HUES6 (cell line): Measurements from ENCODE around the gene IL3.

Experiments
- H3K27ac ChIP-seq: 2 replicates; pipeline ENCODE4 v1.7.0; 2013; ENCODE audit warnings: low read depth, mild to moderate bottlenecking, low read length, inconsistent platforms
- H3K27me3 ChIP-seq: 2 replicates; pipeline ENCODE4 v1.6.1; 2013; ENCODE audit warnings: low read length; ENCODE audit not compliant: control insufficient read depth, insufficient read depth
- H3K36me3 ChIP-seq: 2 replicates; pipeline ENCODE4 v1.6.1; 2013; ENCODE audit warnings: low read length; ENCODE audit not compliant: control insufficient read depth, insufficient read depth
- H3K4me1 ChIP-seq: 2 replicates; pipeline ENCODE4 v1.6.1; 2013; ENCODE audit warnings: low read length; ENCODE audit not compliant: control insufficient read depth, insufficient read depth
- H3K4me3 ChIP-seq: 2 replicates; pipeline ENCODE4 v1.5.1; 2013; ENCODE audit warnings: low read depth, low read length
- H3K9ac ChIP-seq: one replicate; pipeline ENCODE4 v1.6.1; 2013; ENCODE audit warnings: mild to moderate bottlenecking, low read length
- H3K9me3 ChIP-seq: 2 replicates; pipeline ENCODE4 v1.6.1; 2013; ENCODE audit warnings: low read depth, low read length; ENCODE audit not compliant: control insufficient read depth, insufficient read depth

Gene IL3

DNA sequence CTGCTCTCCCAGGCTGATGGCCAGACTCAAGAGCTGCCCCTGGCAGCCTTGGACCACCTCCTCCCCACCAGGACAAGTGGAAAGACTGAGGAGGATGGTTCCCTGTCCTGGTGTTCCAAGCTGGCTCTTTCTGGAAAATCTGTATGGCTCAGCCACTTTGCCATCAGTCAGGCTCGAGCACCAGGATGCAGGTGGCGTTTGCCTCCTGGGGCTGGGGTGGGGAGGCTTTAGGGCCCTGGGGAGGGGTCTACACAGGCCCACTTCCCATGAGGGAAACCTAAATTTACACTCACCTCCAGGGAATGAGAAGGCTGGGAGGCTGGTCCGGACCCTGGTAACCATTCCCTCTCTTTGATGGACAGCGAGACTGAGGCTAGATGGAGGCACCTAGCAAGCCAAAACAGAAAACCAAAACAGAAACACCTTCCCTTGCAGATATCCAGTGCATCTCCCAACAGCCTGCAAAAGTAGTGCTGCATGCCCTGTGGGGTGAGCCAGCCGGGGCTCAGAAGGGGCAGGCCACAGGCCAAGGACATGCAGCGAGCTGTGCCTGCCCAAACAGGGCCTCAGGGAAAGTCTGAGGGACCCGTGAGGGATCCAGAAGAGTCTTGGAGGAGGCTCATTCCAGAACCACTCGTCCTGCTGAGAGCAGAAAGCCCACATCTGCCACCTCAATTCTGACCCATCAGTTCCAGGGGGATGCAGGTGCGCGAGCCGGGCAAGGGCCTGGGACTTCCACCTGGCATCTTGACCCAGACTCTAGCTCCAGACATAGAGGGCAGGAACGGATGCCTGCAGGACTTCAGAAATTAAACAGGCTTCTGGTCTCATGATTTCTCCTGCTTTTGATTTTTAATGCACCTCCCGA is 7.7 kb downstream of the IL3 start:
- Histone ChIP-seq H3K4me1 (no peaks in the 10 kb centered on the region), H3K27ac (no peak overlapping the region), H3K27me3 (no peaks in the 10 kb centered on the region), H3K36me3 (no peaks in the 10 kb centered on the region), H3K9ac (no peak overlapping the region), H3K4me3 (no peak overlapping the region), H3K9me3 (no peaks in the 10 kb centered on the region)

DNA sequence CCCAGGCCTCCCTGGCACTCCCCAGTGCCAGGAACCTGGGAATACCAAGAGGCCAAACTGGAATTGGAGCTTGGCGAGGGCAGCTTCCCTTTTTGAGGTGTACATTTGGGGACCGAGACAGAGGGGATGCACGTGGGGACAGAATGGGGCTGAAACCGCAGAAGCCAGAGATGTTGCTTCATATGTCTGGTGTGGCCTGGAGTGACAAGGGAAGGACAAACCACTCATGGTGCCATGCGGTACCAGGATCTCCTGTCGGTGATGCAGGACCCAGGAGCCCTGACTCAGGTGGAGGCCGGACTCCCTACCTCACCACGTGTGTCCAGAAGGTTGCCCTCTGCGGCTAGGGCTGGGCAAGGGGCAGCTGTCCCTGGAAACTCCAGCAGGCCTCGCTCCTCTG is 9.1 kb downstream of the IL3 start:
- H3K9ac ChIP-seq = no peak overlapping the region
- H3K27me3 ChIP-seq = no peaks in the 10 kb centered on the region

DNA sequence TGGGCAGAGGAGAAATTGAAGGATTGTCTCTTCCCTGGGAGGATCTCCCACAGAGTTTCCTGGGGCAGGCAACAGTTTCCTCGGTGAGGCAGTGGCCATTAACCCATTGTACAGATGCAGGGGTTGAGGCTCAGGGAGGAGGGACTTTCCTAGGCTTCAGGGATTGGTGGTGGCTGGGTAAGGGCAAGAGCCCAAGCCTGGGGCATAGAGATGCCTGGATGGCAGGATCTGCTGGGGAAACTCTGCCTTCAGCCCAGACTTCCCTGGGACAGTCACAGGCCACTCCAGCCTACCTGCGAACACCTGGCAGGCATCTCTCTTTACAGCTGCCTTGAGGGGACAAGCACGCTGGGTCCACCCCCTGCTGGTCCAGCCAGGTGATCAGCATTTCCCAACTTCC is 9.5 kb downstream of the IL3 start:
- H3K9ac ChIP-seq = no peak overlapping the region
- H3K9me3 ChIP-seq = no peaks in the 10 kb centered on the region
- no peak overlapping the region for H3K27ac ChIP-seq
- no peak overlapping the region for H3K4me3 ChIP-seq
- H3K36me3 ChIP-seq = no peaks in the 10 kb centered on the region
- H3K27me3 ChIP-seq = no peaks in the 10 kb centered on the region
- H3K4me1 ChIP-seq = no peaks in the 10 kb centered on the region; the same call in 1 of the 2 replicates

More for the DNA sequence above, 9.1 kb downstream of the IL3 start:
- H3K9me3 ChIP-seq = no peaks in the 10 kb centered on the region
- H3K36me3 ChIP-seq = no peaks in the 10 kb centered on the region
- H3K4me1 ChIP-seq = no peaks in the 10 kb centered on the region; the same call in 1 of the 2 replicates
- H3K27ac ChIP-seq = no peak overlapping the region
- H3K4me3 ChIP-seq = no peak overlapping the region

DNA sequence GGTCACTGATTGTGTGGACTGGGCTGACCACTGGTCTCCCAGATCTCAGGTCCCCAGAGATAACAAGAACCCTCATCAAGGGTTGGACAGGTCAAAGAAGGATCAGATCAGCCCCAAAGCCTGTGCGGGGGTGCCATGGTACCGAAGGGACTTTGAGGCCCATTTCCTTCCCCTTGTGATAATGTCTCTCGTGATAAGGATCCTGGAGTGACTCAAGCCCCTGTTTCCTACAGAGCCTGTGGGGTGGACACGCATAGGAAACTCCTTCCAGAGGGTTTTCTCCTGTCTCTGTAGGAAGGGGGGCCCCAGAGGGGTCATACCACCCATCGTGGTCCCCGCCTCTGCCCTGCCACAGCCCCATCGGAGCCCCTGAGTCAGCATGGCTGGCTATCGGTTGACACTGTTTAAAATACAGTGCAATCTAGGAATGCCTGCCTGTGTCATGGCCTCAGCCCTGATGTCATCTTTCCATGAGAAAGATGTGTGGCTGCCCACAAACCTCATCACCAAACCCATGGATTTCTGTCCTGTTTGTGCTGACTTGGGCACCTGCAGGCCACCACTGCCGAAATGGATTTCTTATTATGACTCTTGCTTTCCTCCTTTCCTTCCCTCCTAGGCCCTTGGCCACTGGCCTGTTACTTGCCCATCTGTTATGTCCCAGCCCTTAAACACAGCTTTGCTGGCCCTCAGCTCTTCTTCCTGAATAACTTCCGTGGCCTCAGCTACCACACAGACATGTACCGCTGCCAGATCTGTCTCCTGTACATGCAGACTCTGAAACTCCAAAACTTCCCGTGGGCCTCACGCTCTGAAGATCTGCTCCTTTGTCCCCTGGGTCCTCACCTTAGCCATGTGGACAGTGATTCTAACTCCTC is 10.2 kb downstream of the IL3 start:
- H3K27ac ChIP-seq = no peak overlapping the region
- no peak overlapping the region for H3K4me3 ChIP-seq
- no peaks in the 10 kb centered on the region for H3K27me3 ChIP-seq
- no peaks in the 10 kb centered on the region for H3K9me3 ChIP-seq
- H3K36me3 ChIP-seq = no peaks in the 10 kb centered on the region
- no peaks in the 10 kb centered on the region; the same call in 1 of the 2 replicates for H3K4me1 ChIP-seq
- no peak overlapping the region for H3K9ac ChIP-seq

DNA sequence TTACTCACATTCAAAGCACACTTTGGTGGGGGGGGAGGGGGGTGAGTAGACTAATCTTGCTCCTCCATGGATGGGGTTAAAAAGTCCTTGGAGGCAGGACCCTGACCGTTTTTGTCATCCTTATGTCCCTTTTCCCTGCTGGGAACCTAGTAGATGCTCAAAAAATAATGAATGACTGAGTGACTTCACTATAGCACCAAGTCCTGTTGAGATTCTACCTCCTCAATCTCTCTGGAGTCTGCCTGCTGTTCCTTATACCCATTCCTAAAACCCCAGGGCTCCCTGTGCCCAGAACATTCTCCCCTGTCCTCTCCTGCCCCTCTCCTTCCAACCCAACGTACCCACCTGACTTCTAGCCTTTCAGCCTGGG is 10.9 kb downstream of the IL3 start:
- Histone ChIP-seq H3K9me3 (no peaks in the 10 kb centered on the region), H3K9ac (no peak overlapping the region), H3K36me3 (no peaks in the 10 kb centered on the region), H3K4me1 (no peaks in the 10 kb centered on the region; the same call in 1 of the 2 replicates), H3K4me3 (no peak overlapping the region), H3K27ac (no peak overlapping the region), H3K27me3 (no peaks in the 10 kb centered on the region)

DNA sequence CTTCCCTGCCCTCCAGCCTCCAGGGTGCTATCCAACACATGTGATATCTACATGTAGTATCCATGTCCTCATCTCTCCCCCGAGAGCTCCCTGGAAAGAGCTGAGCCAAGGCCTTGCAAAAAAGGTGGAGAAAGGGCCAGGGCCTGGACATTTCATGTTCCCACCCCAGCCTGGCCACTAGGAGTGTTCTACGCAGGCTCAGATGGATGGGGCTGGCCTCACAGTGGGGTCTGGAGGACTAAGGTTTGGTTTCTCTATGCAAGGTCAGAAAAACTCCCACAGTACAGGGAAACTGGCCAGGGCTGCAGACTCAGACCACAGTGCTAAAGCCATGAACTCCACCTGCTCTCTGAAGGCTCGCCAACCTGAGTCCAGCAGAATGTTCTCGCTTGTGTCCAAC is 11.6 kb downstream of the IL3 start:
- Histone ChIP-seq H3K4me1 (no peaks in the 10 kb centered on the region; the same call in 1 of the 2 replicates), H3K4me3 (no peak overlapping the region), H3K36me3 (no peaks in the 10 kb centered on the region), H3K27ac (no peak overlapping the region), H3K9ac (no peak overlapping the region), H3K9me3 (no peaks in the 10 kb centered on the region), H3K27me3 (no peaks in the 10 kb centered on the region)

DNA sequence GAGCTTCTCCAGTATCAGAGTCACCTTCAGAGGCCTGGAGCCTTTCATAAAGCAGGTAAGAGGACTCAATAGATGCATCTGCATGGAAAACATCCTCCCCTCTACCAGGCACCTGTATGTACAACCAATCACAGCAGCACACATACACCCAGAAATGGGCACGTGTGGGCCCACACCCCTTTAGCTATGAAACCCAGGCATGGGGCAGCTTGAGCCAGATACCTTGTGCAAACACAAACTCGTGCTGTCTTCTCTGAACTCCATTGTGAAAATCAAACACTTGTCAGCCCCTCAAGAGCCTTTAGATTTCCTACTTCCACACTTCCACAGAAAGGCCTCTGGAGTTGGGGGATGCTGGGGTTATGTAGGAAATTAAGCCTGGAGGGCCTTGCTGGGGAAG is 12.1 kb downstream of the IL3 start:
- no peak overlapping the region for H3K9ac ChIP-seq
- no peak overlapping the region for H3K27ac ChIP-seq
- no peaks in the 10 kb centered on the region; the same call in 1 of the 2 replicates for H3K4me1 ChIP-seq
- H3K36me3 ChIP-seq = no peaks in the 10 kb centered on the region
- no peak overlapping the region for H3K4me3 ChIP-seq
- no peaks in the 10 kb centered on the region for H3K27me3 ChIP-seq
- no peaks in the 10 kb centered on the region for H3K9me3 ChIP-seq

DNA sequence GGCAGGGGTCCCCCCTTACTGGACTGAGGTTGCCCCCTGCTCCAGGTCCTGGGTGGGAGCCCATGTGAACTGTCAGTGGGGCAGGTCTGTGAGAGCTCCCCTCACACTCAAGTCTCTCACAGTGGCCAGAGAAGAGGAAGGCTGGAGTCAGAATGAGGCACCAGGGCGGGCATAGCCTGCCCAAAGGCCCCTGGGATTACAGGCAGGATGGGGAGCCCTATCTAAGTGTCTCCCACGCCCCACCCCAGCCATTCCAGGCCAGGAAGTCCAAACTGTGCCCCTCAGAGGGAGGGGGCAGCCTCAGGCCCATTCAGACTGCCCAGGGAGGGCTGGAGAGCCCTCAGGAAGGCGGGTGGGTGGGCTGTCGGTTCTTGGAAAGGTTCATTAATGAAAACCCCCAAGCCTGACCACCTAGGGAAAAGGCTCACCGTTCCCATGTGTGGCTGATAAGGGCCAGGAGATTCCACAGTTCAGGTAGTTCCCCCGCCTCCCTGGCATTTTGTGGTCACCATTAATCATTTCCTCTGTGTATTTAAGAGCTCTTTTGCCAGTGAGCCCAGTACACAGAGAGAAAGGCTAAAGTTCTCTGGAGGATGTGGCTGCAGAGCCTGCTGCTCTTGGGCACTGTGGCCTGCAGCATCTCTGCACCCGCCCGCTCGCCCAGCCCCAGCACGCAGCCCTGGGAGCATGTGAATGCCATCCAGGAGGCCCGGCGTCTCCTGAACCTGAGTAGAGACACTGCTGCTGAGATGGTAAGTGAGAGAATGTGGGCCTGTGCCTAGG is 13.0 kb downstream of the IL3 start, which contains the start of gene CSF2:
Gene CSF2, plus strand, starts transcription at position 559 of the 783 bp plus-strand sequence. Its CDS starts 35 bp downstream, at position 594.
- Histone ChIP-seq H3K4me3 (no peak within 1 kb of the TSS), H3K36me3 (no peaks in the 10 kb centered on the region), H3K9me3 (no peaks in the 10 kb centered on the region), H3K9ac (no peak within 1 kb of the TSS), H3K27ac (no peak within 1 kb of the TSS), H3K4me1 (no peaks in the 10 kb centered on the region; the same call in 1 of the 2 replicates), H3K27me3 (no peaks in the 10 kb centered on the region)

DNA sequence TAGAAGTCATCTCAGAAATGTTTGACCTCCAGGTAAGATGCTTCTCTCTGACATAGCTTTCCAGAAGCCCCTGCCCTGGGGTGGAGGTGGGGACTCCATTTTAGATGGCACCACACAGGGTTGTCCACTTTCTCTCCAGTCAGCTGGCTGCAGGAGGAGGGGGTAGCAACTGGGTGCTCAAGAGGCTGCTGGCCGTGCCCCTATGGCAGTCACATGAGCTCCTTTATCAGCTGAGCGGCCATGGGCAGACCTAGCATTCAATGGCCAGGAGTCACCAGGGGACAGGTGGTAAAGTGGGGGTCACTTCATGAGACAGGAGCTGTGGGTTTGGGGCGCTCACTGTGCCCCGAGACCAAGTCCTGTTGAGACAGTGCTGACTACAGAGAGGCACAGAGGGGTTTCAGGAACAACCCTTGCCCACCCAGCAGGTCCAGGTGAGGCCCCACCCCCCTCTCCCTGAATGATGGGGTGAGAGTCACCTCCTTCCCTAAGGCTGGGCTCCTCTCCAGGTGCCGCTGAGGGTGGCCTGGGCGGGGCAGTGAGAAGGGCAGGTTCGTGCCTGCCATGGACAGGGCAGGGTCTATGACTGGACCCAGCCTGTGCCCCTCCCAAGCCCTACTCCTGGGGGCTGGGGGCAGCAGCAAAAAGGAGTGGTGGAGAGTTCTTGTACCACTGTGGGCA is 13.8 kb downstream of the IL3 start:
- no peaks in the 10 kb centered on the region for H3K27me3 ChIP-seq
- H3K27ac ChIP-seq = no peak overlapping the region
- no peaks in the 10 kb centered on the region; the same call in 1 of the 2 replicates for H3K4me1 ChIP-seq
- no peak overlapping the region for H3K4me3 ChIP-seq
- no peaks in the 10 kb centered on the region for H3K36me3 ChIP-seq
- H3K9ac ChIP-seq = no peak overlapping the region
- no peaks in the 10 kb centered on the region for H3K9me3 ChIP-seq
